Neuron (in vitro differentiated cells): ENCODE data around the gene USF2.
"Not testable (repeated sequence)": the region's sequence is repeated elsewhere in the genome, so short reads cannot be mapped to it uniquely, and the experiment has no call there.

Experiments used
- H2AFZ ChIP-seq: one replicate; pipeline ENCODE4 v1.6.1; 2013; ENCODE audit warnings: low read depth, mild to moderate bottlenecking, inconsistent platforms, low read length, moderate library complexity
- H3K27me3 ChIP-seq: one replicate; pipeline ENCODE4 v1.6.1; 2013; ENCODE audit warnings: low read length; ENCODE audit not compliant: insufficient read depth
- H3K36me3 ChIP-seq: one replicate; pipeline ENCODE4 v1.6.1; 2013; ENCODE audit warnings: low read length; ENCODE audit not compliant: insufficient read depth
- H3K4me1 ChIP-seq: one replicate; pipeline ENCODE4 v1.6.1; 2013; ENCODE audit warnings: low read length; ENCODE audit not compliant: insufficient read depth
- H3K4me3 ChIP-seq: 2 replicates; pipeline ENCODE4 v1.5.1; 2013; ENCODE audit warnings: mild to moderate bottlenecking, low read length, moderate library complexity
- H3K9me3 ChIP-seq: one replicate; pipeline ENCODE4 v1.6.1; 2013; ENCODE audit warnings: low read length

Gene USF2

GRCh38 chr19:35274323-35274722 is 5.6 kb downstream of the USF2 start:
- Histone ChIP-seq H3K4me3 (no peak overlapping the region), H2AFZ (no peak overlapping the region), H3K4me1 (peaks cover 7% of the 10 kb centered on the region), H3K27me3 (no peaks in the 10 kb centered on the region), H3K36me3 (peaks cover 64% of the 10 kb centered on the region), H3K9me3 (no peaks in the 10 kb centered on the region)

GRCh38 chr19:35276706-35277281 is 8.0 kb downstream of the USF2 start:
- no peaks in the 10 kb centered on the region for H3K4me1 ChIP-seq
- no peaks in the 10 kb centered on the region for H3K27me3 ChIP-seq
- no peak overlapping the region for H3K4me3 ChIP-seq
- peaks cover 46% of the 10 kb centered on the region for H3K36me3 ChIP-seq
- no peak overlapping the region for H2AFZ ChIP-seq
- no peaks in the 10 kb centered on the region for H3K9me3 ChIP-seq

DNA sequence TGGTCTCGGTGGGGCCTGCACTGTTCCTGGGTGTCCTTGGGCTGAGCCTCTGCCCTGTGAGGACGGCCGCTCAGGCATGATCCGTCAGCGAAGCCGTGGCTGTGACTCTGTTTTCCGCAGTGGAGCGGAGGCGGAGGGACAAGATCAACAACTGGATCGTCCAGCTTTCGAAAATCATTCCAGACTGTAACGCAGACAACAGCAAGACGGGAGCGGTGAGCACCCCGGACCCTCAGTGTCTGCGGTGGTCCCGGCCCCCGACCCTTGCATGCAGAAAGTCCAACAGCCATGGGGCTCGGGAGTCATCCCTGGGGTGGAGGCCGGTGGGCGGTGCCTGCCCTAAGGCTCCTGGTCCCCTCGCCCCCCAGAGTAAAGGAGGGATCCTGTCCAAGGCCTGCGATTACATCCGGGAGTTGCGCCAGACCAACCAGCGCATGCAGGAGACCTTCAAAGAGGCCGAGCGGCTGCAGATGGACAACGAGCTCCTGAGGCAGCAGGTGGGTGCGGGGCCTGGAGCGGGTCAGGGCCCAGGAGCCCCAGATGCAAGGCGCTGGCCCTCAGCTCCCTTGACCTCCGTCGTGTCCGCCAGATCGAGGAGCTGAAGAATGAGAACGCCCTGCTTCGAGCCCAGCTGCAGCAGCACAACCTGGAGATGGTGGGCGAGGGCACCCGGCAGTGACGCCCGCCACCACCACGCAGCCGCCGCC is 10.0 kb downstream of the USF2 start:
- Histone ChIP-seq H3K4me3 (no peak overlapping the region), H3K27me3 (no peaks in the 10 kb centered on the region), H3K4me1 (no peaks in the 10 kb centered on the region), H2AFZ (no peak overlapping the region), H3K9me3 (no peaks in the 10 kb centered on the region), H3K36me3 (peaks cover 27% of the 10 kb centered on the region)

DNA sequence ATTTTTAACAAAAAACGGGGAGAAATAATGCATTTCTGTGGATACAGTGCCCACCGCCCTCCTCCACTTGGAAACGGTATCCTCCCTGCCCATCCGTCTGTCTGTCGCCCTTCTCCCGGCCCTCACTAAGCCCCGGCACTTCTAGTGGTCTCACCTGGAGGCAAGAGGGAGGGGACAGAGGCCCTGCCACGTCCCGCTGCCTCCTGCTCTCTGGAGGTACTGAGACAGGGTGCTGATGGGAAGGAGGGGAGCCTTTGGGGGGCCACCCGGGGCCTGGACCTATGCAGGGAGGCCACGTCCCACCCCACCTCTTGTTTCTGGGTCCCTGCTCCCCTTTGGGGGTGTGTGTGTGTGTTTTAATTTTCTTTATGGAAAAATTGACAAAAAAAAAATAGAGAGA is 10.6 kb downstream of the USF2 start:
- Histone ChIP-seq H2AFZ (no peak overlapping the region), H3K4me1 (no peaks in the 10 kb centered on the region), H3K27me3 (no peaks in the 10 kb centered on the region), H3K4me3 (no peak overlapping the region), H3K36me3 (peaks cover 21% of the 10 kb centered on the region), H3K9me3 (no peaks in the 10 kb centered on the region)

DNA sequence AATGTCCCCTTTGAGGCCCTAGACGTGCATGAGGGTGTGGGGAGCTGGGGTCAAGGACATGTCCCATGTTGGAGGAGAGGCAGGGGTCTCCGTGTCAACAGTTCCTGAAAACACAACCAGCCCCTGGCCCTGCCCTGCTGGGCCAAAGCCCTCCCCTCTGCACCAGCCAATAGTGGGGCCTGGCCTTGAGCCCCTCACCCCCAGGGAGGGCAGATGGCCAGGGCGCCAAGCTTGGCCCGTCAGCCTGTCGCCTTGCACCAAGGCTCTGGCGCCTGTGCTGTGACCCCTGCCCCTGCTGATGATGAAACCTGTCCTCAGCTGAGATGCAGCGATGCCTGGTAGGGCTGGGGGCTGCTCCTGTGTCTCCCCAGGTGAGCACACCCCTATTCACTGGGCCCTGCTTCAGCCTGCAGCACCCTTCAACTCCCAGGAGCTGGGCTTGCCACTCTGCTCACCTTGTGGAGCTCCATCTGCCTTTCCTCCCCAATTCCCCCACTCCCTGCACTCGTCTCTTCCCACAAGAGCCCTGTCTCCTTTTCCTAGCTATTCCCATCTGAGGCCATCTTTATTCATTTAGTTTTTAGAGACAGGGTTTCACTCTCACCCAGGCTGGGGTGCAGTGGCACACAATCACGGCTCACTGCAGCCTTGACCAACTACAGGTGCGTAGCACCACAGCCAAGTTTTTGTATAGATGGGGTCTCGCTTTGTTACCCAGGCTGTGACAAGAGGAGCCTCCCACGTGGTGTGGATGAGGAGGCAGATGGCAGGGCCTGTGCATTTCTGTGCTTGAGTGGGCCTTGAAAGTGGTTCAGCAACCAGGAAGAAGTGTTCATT is 11.4 kb downstream of the USF2 start:
- H3K4me3 ChIP-seq = no peak overlapping the region
- no peaks in the 10 kb centered on the region for H3K9me3 ChIP-seq
- no peak overlapping the region for H2AFZ ChIP-seq
- peaks cover 5% of the 10 kb centered on the region for H3K27me3 ChIP-seq
- peaks cover 3% of the 10 kb centered on the region for H3K4me1 ChIP-seq
- peaks cover 21% of the 10 kb centered on the region for H3K36me3 ChIP-seq

GRCh38 chr19:35281303-35281702 is 12.5 kb downstream of the USF2 start:
- H3K4me1 ChIP-seq = peaks cover 3% of the 10 kb centered on the region
- peaks cover 17% of the 10 kb centered on the region for H3K36me3 ChIP-seq
- H2AFZ ChIP-seq = no peak overlapping the region
- H3K9me3 ChIP-seq = no peaks in the 10 kb centered on the region
- no peak overlapping the region for H3K4me3 ChIP-seq
- peaks cover 5% of the 10 kb centered on the region for H3K27me3 ChIP-seq

DNA sequence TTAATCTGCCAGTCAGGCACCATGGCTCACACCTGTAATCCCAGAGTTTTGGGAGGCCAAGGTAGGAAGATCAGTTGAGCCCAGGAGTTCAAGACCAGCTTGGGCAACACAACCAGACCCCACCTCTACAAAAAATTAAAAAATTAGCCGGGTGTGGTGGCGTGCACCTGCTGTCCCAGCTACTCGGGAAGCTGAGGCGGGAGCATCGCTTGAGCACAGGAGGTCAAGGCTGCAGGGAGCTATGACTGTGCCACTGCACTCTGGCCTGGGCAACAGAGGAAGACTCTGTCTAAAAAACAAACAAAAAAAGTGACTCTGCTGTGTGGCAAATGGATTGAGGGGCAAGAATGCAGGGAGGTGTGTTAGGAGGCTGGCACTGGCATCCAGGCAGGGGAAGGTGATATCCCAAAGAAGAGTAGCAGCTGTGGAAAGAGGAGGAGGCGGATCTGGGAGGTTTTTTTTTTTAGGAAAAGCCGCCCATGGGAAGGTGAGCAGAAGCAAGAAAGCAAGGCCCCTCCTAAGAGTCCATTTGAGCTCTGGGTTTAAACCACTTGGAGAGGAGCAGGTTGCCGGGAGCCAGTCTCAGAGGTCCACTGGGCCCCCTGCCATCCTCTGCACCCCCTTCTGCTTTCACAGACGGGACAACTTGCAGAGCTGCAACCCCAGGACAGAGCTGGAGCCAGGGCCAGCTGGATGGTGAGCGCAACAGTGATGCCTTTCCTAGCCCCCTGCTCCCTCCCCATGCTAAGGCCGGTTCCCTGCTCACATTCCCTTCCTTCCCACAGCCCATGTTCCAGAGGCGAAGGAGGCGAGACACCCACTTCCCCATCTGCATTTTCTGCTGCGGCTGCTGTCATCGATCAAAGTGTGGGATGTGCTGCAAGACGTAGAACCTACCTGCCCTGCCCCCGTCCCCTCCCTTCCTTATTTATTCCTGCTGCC is 15.7 kb downstream of the USF2 start:
- Histone ChIP-seq H3K9me3 (no peaks in the 10 kb centered on the region), H3K4me3 (no peak overlapping the region), H3K27me3 (peaks cover 5% of the 10 kb centered on the region), H3K4me1 (peaks cover 3% of the 10 kb centered on the region), H3K36me3 (no peaks in the 10 kb centered on the region), H2AFZ (no peak overlapping the region)

DNA sequence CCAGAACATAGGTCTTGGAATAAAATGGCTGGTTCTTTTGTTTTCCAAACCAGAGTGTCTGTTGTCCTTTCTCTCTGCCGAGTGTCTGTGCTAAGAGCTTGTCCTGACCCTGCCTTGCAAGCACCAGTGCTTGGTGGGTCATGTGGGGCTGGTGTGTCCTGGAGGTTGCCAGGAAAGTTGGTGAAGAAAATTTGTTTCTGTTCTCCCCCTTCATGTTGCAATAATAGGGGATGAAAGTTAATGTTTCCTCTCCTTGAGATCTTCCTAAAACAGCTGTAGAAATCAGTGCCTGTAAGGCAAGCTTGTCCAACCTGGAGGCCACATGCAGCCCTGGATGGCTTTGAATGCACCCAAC is 16.3 kb downstream of the USF2 start:
- H3K36me3 ChIP-seq = no peaks in the 10 kb centered on the region
- H3K9me3 ChIP-seq = no peaks in the 10 kb centered on the region
- H3K27me3 ChIP-seq = peaks cover 5% of the 10 kb centered on the region
- no peak overlapping the region for H2AFZ ChIP-seq
- no peak overlapping the region for H3K4me3 ChIP-seq
- H3K4me1 ChIP-seq = peaks cover 3% of the 10 kb centered on the region

GRCh38 chr19:35285465-35285864 is 16.7 kb downstream of the USF2 start:
- not testable (repeated sequence) for H3K36me3 ChIP-seq, H3K27me3 ChIP-seq, H2AFZ ChIP-seq, H3K9me3 ChIP-seq, H3K4me1 ChIP-seq, H3K4me3 ChIP-seq

DNA sequence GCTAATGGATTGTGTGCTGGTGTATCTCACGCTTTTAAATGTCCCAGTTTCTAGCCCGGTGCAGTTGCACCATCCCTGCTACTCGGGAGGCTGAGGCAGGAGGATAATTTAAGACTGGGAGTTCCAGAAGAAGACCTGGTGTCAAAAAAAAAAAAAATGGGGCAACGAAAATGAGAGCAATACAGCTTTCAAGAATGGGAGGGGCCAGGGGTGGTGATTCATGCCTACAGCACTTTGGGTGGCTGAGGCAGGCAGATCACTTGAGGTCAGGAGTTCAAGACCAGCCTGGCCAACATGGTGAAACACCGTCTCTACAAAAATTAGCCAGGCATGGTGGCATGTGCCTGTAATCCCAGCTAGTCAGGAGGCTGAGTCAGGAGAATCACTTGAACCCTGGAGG is 17.3 kb downstream of the USF2 start:
- H3K36me3 ChIP-seq, H2AFZ ChIP-seq, H3K27me3 ChIP-seq, H3K9me3 ChIP-seq, H3K4me3 ChIP-seq, H3K4me1 ChIP-seq: not testable (repeated sequence)

GRCh38 chr19:35287713-35288112 is 19.0 kb downstream of the USF2 start:
- Histone ChIP-seq H3K36me3 (no peaks in the 10 kb centered on the region), H3K4me1 (peaks cover 3% of the 10 kb centered on the region), H3K9me3 (no peaks in the 10 kb centered on the region), H3K27me3 (peaks cover 5% of the 10 kb centered on the region), H2AFZ (no peak overlapping the region), H3K4me3 (no peak overlapping the region)

GRCh38 chr19:35288331-35288730 is 19.6 kb downstream of the USF2 start:
- Histone ChIP-seq H3K36me3 (no peaks in the 10 kb centered on the region), H3K9me3 (no peaks in the 10 kb centered on the region), H3K4me3 (no peak overlapping the region), H2AFZ (no peak overlapping the region), H3K4me1 (peaks cover 3% of the 10 kb centered on the region), H3K27me3 (peaks cover 9% of the 10 kb centered on the region)

DNA sequence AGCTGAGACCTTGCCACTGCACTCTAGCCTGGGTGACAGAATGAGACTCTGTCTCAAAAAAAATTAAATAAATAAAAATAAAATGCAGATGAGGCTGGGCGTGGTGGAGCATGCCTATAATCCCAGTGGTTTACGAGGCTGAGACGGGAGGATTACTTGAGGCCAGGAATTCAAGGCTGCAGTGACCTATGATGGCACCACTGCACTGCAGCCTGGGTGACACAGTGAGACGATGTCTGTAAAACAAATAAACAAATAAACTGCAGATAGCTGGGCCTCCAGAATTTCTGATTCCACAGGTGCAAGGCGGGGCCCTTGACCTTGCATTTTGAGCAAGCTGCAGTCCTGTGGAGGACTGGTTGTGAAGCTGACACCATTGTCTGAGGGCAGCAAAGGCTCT is 20.1 kb downstream of the USF2 start:
- H2AFZ ChIP-seq = no peak overlapping the region
- no peaks in the 10 kb centered on the region for H3K36me3 ChIP-seq
- H3K4me3 ChIP-seq = no peak overlapping the region
- H3K27me3 ChIP-seq = peaks cover 11% of the 10 kb centered on the region
- no peaks in the 10 kb centered on the region for H3K9me3 ChIP-seq
- H3K4me1 ChIP-seq = peaks cover 3% of the 10 kb centered on the region
